HG02870 (cell line): ENCODE results near the gene KIF18B.

Experiments
- ATAC-seq: cut with Tn5 transposase; IDR thresholded peaks from one replicate; pipeline ENCODE4 v1.9.1; 2021; ENCODE audit warnings: mild to moderate bottlenecking, moderate library complexity; ENCODE audit not compliant: unreplicated experiment

KIF18B gene

DNA sequence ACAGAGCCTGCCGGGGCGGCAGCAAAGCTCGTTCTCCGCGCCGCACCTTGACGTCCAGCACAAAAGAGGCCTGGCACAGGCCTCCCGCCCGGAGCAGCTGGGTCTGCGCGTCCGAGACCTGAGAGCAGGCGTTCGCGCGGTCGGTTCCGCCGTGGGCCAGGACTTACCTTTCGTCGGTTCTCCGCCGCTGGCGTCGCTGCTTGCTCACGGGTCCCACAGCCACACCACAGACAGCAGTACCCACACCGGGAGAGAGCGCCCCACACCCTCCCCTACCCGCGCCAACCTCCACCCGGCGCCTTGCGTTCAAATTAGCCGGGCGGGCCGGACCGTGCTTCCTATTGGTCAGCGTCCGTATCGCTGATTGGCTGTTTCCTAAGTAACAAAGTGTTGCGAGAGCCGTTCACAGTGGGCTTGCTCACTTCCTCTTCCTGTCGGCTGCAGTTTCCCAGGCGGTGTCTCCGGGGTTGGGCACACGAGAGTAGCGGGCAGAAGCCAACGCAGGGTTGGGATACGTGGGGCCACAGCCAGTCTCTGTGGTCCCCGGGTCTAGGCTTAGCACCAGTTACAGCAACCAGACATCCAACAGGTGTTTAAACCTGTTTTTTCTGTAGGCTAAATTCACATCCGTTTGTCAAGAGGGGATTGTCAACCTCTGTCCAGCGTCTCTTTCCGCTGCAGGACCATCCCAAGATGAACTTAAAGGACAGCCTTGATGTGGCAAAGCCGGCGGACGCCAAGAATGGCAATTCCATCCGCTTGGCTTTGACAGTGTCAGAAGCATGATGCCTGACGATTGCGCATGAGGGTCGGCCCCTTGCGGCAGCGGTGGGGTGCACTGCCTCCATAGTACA, at the start of gene KIF18B:
Gene KIF18B, minus strand, starts transcription at position 313 of the 854 bp plus-strand sequence. CDS start 11,429 bp downstream, outside the sequence.
- ATAC-seq, result peak; percentile 92

DNA sequence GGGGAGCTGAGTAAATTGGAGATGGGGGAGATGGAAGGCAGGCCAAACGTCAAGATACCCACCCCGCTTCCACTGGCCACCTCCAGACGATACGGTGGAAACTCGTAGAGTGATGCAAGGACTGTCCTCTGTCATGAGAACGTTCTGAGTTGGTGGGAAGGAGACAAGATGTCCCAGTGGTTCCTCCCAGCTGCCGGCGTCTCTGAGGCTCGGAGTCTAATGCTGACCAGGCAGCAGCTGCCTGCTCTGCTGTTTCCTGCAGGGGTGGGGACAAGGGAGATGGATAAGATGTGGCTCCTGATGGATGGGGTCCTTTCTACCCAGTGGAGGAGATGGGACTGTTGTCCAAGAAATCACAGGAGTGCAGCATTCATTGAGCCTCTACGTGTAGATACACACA, 48.7 kb upstream of the KIF18B start:
- no peak for ATAC-seq

DNA sequence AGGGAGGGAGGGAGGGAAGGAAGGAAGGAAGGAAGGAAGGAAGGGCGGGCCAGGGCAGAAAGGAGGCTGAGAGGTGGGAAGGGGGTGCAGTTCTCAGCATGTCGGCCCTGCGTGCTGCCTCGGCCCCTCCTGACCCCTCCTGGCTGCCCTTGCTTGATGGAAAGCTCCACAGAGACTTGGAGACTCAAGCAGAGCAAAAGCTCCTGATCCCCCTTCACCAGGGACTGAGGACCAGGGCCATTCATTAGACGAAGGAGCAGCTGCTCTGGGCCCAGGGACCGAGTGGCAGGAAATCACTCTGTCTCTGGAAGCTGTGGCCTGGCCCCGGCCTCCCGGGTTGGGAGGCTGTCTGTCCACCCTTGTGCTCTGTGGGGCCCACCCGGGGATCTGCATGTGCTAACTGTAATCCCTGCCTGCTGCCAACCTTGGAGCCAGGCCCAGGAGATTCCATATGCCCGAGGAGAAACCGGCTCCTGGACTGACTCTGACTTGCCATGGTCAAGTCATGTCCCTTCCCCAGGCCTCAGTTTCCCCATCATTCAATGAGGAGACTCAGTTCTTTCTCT, 47.9 kb upstream of the KIF18B start:
- no peak for ATAC-seq

DNA sequence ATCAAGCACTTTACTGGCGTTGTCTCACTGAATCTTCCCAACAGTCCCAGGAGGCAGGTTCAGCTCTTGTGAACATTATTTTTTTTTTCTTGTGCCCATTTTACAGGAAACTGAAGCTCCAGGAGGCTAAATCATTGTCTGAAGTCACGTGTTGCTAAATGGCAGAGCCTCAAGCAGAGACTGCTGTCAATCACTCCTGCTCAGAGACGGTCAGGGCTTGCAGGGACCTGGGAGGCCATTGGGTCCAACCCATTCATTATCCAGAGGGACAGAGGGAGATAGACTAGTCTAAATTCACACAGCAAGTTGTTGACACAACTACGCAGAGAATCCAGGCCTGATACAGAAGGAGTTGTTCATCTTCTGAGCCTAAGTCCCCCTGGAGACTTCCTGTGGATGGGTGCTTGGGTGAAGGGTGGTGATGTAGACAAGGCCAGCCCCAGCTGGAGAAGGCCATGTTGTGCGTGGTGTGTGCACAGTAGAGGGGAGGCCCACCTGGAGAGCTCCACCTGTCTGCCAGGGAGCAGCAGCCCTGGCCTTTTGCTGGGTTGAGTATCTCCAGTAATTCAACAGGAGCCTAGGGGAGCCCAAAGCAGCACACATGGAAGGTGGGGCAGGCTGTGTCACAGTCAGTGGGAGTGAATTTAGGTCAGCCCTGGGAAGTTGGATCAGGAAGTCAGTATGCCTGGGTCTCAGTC, 44.8 kb upstream of the KIF18B start:
- ATAC-seq, result no peak

DNA sequence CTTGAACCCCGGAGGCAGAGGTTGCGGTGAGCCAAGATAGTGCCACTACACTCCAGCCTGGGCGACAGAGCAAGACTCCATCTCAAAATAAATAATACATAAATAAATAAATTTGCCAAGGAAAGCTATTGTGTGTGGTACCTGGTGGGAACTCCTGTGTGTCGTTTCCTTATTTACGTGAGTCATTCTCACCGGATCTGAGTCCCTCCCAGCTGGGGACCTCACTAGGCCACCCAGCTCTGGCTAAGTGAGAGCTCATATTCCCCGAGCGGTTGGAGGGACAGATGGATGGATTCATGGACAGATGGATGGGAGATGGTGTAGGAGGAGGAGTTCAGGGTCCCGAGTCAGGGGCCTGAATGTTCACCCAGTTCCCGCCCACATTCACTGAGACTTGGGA, 43.4 kb upstream of the KIF18B start:
- no peak for ATAC-seq

DNA sequence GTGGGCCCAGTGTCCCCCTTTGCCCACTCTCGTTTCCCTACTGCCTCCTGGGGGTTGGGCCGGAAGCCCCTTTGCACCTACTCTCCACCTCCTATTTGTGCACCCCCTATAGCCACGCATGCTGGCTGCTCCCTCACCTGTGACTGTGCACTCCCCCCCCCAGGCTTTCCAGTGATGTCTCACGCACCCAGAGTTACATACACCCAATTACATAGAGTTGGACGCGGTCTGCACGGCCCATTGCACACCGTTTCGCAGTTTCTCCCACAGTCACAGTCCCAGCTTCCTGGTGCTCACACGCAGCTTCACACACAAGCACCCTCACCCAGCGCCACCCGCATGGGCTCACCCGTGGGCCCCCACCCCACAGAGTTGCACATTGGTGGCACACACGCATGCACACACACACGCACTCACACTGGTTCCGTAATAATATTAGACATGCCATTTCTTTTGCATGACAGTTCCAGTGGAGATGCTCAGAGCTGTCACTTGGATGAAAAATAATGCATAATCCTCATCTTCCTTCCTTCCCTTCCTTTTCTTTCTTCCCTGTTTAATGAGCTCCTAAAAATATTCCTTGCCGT, 42.1 kb upstream of the KIF18B start:
- no peak for ATAC-seq

DNA sequence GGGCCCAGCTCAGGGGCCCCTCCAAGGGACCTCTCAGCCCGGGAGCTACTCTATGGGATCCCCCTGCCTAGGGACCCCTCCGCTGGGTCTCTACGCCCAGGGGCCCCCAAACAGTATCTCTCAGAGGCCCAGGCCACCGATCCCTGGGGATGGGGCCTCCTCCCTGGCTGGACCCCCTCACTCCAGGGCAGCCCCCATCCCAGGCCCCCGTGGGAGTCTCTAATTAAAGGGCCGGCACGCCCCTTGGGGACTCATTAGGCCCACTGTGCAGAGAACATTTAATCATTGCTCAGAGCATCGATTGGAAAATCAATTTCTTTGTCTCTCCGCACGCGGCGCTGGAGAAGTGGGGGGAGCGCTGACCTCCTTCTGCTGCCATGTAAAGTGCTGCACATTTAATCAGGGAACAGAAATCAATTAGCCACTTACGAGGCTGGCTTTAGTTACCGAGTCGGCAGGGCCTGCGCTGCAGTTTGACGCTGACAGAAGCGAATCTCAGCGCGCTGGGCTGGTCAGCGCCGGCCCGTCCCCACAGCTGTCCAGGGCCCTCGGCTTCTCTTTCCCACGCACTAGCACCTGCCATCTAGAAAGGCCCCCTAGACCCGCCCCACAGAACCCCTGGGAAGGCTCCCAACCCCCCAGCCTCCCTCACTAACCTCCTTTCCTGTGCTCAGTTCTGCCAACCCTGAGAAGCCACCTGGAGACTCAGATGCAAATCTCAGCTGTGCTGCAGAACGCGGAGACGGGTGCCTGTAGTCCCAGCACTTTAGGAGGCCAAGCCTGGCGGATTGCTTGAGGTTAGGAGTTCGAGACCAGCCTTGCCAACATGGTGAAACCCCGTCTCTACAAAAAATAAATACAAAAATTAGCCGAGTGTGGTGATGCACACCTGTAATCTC, 40.7 kb upstream of the KIF18B start:
- no peak for ATAC-seq

DNA sequence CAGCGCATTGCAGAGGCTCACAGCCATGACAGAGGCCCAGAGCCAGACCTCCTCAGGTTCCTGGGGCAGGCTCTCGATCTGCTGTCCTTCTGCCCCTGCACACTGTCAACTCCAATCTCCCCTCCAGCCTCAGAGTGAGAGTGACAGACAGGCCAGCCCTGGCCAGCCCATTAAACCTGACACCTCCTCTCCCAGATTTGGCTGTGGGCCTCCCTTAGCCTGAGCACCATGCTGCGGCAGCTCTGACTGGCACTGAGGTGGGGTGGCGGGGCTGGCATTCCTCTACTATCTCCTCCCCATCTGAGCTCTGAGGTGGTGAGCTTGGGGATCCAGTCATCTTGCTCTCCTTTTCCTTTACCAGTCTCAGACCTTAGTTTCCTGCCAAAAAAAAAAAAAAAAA, 36.0 kb upstream of the KIF18B start:
- no peak for ATAC-seq

DNA sequence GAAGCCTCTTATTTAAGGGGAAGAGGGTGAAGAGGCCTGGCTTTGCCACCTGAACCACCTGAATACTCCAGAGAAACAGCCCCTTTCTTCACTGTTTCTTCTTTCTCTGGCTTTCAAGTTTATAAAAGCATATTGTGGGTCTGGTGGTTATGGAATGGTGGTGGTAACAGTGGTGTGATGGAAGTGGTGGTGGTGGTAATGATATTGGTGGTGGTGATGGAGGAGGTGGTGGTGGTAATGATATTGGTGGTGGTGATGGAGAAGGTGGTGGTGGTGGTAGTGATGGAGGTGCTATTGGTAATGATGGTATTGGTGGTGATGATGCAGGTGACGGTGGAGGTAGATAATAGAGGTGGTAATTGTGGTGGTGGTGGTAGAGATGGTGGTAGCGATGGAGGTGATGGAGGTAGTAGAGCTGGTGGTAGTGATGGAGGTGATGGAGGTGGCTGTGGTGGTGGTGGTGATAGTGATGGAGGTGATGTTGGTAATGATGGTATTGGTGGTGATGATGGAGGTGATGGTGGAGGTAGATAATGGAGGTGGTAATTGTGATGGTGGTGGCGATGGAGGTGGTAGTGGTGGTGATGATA, 34.6 kb upstream of the KIF18B start:
- ATAC-seq, result no peak

DNA sequence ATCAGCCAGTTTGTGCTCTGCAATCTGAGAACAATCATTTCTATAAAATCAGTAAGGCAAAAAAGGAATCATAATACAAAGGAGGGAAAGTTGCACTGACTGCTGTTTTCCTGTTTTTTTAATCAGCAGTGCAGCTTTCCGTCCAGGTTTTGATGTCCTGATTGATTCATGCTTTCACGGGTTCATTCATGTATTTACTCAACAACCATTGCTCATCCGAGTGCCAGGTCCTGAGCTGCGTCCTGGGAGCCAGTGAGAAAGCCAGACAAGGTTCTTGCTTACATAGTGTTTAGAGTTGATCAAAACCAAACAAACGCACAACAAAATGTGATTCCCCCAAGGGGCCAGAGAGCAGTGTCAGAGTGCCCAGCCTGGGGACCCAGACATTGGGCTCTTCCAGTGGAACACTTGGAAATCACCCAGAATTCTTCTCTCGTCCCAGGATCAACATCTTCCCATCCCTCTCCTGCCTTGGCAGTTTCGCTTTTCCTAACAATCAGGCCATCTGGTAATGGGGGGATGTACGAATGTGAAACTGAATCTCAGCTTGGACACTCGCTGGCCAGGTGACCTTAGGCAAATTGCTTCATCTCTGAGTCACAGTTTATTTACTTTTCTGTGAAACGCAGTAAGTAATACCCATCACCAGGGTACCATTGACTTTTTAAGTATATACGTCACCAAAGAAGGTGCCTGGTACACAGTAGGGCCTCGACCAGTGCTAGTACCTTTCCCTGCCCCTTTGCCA, 33.8 kb upstream of the KIF18B start:
- ATAC-seq, result no peak

DNA sequence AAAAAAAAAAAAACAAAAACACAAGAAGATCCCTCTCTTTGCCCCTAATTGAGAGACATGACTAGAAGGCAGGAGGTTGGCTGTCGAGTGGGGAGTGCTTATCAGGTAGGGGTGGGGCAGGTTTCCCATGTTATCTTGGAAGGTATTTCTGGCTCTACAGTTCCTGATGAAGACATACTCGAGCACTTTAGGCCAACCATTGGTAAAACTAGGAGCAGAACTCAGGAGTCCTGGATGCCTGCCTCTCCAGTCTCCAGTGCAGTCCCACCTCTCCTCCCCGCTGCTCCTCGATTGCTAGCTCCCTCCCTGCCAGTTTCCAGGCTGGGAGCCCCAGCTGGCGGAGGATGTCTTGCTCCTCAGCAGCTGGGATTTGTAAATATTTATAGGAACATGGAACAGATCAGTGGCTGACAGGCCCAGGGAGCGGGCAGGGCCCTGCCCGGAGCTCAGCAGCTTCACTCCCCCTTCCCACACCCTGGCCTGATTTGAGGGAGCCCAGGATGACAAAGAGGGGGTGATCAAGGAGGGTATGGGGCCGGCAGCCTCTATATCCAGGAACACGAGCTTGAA, 31.9 kb upstream of the KIF18B start:
- no peak for ATAC-seq

DNA sequence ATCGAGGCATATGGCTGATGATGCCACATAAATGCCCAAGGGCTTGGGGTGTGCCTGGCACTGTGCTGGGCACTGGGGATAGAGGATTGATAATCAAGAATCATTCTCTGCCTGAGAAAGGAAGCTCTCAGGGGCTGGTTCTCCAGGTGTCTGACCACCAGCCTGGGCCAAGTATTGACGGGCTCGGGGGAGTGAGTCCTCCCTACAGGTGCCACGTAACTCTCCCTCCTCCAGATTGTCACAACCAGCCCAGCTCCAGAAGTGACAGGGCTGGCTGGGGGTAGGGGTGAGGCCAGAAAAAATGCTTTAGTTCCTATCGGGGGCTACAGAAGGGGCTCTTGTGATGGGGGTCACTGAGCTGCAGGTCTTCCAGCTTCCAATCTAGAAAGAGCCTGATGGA, 31.2 kb upstream of the KIF18B start:
- ATAC-seq, result no peak

DNA sequence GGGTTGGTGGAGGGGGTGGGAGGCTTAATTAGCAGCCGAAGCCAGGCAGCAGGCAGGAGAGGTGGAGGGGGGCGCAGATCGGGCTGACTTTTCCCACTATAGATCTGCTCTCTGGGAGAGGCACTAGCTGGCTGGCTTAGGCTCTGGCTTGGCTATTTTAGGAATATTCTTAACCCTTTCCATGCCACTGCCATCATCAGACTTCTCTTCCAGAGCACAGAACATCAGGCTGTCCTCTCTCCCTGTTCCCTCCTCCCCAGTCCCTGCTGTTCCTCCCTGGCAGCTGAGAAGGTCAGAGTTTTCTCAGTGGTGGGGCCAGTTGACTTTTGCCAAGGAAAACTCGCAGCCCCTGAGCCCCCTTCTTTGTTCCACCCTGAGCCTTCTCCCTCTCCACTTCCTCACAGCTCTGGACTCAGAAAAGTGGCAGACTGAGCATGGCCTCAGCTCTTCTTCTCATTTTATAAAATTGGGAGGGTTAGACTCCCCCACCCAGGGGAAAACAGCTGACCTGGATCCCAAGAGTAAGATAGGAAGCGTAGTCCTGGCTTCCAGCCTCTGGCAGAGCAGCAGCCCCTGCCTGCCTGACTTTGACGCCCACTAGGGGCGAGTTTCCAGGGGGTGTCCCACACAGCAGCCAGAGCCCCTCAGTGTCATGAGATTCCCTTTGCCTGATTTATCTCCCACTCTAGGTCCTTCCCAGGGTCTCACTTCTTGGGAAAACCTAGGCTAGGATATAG, 30.4 kb upstream of the KIF18B start:
- no peak for ATAC-seq

DNA sequence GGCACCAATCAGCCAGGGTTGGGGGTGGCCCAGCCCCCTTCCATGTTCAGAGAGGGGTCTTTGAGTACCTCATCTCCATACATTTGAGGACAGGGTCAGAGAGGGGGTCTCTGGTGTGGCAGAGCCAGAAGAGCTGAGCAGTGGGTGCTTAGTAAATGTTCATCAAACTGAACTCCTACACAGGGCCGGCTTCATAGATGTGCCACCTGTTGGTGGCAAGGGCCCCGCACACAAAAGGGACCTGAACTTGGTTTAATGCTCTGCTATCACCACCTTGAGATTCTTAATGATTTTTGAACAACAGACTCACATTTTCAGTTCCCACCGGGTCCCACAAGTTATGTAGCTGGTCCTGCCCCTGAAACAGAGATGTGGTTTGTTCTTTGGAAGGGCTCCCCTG, 29.5 kb upstream of the KIF18B start:
- no peak for ATAC-seq

DNA sequence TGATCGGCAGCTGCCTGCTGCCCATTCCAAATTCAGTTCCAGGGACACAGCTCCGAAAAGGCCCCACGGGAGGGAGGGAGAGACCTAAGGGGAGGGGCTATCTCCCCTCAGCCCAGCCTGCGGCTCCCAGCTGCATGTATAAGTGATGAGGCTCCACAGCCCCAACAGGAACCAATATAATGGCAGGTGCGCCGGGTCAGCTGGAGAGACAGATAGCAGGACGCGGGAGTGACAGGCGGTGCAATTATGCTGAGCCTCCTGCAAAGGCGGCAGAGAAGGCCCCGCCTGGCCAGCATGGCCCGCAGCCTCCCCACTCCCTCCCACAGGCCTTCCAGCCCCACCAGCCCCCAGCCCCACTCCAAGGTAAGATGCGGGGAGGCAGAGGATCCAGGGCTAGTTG, 28.6 kb upstream of the KIF18B start:
- ATAC-seq, result no peak

DNA sequence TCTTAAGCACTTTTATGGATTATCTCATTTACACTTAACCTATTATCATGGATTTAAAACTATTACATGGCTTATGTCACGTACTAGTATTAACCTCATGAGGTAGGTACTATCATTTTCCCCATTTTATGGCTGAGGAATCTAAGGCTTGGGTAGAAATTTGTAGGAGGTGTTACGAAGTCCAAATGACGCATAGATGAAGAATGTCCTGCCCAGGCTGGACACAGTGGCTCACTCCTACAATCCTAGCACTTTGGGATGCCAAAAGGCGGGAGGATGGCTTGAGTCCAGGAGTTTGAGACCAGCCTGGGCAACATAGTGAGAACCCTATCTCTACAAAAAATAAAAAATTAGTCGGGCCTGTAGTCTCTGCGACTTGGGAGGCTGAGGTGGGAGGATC, 25.4 kb upstream of the KIF18B start:
- ATAC-seq, result no peak

DNA sequence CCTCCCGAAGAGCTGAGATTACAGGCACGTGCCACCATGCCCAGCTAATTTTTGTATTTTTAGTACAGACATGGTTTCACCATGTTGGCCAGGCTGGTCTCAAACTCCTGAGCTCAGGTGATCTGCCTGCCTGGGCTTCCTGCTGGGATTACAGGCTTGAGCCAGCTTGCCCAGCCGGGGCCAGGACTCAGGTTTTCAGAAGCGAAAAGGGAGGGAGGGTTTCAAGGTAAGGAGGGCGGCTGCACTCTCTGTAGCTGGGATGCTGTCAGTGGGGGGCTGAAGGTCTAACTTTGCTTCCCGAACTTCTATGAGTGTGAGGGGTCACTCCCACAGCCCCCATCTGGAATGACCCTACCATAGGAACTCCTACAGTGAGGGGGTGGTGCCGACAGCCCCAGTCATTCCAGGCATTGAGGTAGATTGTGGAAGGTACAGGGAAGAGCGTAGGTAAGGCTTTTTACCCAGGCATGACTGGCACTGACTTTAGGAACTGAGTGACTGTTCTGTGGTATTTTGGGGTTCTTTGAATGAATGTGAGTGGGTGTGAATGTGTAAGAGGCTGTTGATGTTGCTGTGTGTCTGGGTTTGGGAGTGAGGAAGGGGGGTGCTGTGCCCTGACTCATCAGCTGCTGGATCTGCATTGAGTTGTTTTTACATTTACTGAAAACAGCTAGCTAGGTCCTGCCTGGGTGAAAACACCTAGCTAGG, 24.4 kb upstream of the KIF18B start:
- ATAC-seq, result no peak
